Measurements from ENCODE around the gene ARHGAP24.

Gene ARHGAP24

DNA sequence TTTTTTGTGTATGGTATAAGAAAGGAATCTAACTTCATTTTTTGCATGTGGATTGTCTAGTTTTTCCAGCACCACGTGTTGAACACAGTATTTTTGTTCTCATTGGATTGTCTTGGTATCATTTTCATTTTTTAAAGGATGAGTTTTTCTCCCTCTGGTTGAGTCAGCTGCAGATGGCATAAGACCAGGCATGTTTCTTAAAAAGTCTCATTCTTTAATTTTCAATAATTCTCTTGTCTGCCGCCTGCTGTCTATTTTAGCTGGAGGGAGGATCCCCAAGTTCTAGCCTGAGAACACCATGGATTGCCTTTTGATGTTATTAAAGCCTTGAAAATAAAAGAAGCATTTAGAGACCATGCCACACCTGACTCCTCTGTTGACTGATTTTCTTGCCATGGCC is 263.8 kb downstream of the ARHGAP24 start:
- DNase-seq (ENCODE audit: low read depth, low spot score) = no peak

GRCh38 chr4:85740431-85740861 is 265.5 kb downstream of the ARHGAP24 start:
- no peak for DNase-seq (ENCODE audit: low read depth, low spot score)

DNA sequence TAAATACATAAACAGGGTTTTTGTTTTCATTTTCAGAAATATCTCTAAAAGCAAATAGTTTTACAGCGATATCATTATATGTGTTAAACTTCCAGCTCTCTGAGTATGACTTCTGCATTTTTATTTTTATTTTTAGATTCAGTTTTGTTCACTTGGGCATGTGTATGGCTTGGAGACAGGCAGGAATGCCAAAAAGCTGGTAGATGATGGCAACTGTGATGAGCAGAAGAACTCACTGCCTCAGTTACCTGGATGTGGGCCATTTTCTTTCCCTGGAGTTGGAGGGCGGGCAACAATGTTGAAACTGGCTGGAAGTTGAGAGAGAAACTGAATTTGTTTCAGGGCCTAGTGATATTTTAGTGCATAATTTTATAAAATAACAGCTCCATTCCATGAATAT is 266.4 kb downstream of the ARHGAP24 start:
- DNase-seq (ENCODE audit: low read depth, low spot score) = no peak

- no peak for DNase-seq (ENCODE audit: low read depth, low spot score)
These were observed 267.1 kb downstream of the ARHGAP24 start for GRCh38 chr4:85741921-85742591.

DNA sequence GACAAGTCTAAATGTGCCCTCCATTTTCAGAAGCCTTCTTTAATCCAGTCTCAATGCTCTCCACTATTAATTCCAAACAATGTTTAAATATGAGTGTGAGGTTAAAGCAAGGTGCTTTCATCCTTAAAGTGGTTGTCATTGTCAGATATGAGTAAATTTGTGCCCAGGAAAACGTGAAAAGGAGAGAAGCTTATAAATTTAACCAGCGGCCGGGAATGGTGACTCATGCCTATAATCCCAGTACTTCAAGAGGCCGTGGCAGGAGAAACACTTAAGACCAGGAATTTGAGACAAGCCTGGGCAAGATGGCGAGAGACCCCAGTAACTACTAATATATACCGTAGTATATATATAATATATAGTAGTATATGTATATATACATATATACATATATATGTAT is 270.0 kb downstream of the ARHGAP24 start:
- no peak for DNase-seq (ENCODE audit: low read depth, low spot score)

DNA sequence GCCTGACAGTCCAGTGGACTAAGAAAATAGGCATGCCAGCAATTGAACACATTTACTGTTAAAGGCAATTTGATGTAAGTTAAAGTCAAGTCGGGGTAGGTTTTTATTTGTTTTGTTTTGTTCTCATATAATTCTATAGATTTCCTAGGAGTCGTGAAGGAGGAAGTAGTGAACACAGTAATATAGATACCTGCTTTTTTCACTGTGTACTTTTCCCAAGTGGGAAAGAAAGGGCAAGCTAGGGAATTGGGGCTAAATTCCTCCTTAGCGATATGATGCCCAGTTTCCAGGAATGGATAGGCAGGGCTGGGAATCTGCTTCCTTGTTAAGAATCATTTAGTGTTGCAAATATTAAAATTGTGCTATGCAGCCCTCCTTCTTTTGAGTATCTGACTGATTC is 271.0 kb downstream of the ARHGAP24 start:
- no peak for DNase-seq (ENCODE audit: low read depth, low spot score)

- peak; percentile 57 for DNase-seq (ENCODE audit: low read depth, low spot score)
These were observed 273.0 kb downstream of the ARHGAP24 start for GRCh38 chr4:85747882-85748491.

DNA sequence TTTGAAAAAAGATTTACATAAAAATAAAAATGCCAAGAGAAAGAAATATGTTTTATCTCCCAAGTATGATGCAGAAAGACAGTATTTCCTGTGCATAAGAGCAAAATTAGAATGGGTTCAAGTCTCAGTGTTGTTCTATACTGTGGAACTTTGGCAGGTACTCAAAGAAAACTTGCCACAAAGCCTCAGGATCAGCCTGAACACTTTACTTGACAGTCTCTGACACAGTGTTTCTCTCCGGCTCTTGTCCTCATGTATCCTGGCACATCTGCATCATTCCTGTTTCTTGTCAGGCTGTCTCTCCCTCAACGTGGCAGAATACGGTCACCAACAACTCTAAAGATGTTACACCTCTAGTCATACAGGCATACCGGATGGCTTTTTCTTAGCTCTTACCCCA is 273.7 kb downstream of the ARHGAP24 start:
- DNase-seq (ENCODE audit: low read depth, low spot score) = no peak

- DNase-seq (ENCODE audit: low read depth, low spot score) = no peak
These were observed 276.9 kb downstream of the ARHGAP24 start for GRCh38 chr4:85751866-85752265.

- DNase-seq (ENCODE audit: low read depth, low spot score) = no peak
These were observed 280.3 kb downstream of the ARHGAP24 start for GRCh38 chr4:85755285-85755684.

DNA sequence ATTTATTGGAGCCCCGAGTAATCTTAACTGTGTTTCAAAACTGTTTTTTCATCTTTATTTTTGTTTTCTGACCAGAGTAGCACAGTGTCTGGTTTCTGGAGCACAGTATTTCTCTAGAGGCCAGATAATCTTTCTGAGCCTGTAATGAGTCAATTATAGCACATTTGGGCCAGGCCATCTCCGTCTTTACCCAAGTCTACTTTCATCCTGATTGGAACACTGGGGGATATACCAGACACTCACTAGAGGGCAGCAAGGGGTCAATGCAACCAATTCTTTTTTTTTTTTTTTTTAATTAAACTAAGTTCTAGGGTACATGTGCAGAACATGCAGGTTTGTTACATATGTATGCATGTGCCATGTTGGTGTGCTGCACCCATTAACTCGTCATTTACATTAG is 282.0 kb downstream of the ARHGAP24 start:
- DNase-seq (ENCODE audit: low read depth, low spot score) = no peak

- no peak for DNase-seq (ENCODE audit: low read depth, low spot score)
These were observed 284.4 kb downstream of the ARHGAP24 start for GRCh38 chr4:85759388-85759787.

GRCh38 chr4:85760511-85760910 is 285.6 kb downstream of the ARHGAP24 start:
- no peak for DNase-seq (ENCODE audit: low read depth, low spot score)

- DNase-seq (ENCODE audit: low read depth, low spot score) = no peak
These were observed 287.0 kb downstream of the ARHGAP24 start for GRCh38 chr4:85761803-85762528.

DNA sequence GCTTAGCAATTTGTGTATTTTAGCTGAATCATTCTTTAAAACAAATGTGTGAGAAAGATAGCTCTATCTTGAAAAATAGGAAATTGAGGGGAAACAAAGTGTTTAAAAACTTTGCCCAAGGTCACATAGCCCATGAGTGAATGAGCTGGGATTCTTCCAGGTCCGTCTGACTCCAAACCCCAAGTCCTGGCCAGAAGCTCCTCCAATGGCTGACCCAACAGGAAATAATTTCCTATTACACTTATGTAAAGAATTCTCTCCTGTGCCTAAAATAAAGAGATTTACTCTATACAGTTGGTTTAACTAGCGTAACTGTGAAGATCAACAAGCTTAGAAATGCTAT is 287.6 kb downstream of the ARHGAP24 start:
- no peak for DNase-seq (ENCODE audit: low read depth, low spot score)

DNA sequence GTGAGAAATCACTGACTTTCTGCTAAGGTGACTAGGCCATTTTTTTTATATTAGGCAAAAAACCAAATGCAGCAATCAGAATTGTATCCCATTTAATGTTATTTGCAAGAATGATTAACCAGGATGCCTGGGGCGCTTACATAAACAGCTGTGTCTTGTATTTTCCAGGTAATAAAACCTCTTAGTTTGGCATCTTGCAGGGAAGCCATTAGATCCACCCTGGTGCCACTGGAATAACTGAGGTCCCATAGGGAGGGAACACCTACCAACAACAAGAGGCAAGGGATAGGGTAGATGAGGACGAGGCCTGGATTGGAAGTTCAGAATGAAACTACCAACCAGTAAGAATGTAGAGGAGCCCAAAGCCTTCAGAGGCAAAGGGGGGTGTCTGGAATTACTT is 288.3 kb downstream of the ARHGAP24 start:
- DNase-seq (ENCODE audit: low read depth, low spot score) = no peak

- DNase-seq (ENCODE audit: low read depth, low spot score) = no peak
These were observed 292.7 kb downstream of the ARHGAP24 start for GRCh38 chr4:85767649-85768048.

- no peak for DNase-seq (ENCODE audit: low read depth, low spot score)
These were observed 294.1 kb downstream of the ARHGAP24 start for GRCh38 chr4:85769009-85769408.

- DNase-seq (ENCODE audit: low read depth, low spot score) = no peak
These were observed 297.5 kb downstream of the ARHGAP24 start for GRCh38 chr4:85772470-85772869.

DNA sequence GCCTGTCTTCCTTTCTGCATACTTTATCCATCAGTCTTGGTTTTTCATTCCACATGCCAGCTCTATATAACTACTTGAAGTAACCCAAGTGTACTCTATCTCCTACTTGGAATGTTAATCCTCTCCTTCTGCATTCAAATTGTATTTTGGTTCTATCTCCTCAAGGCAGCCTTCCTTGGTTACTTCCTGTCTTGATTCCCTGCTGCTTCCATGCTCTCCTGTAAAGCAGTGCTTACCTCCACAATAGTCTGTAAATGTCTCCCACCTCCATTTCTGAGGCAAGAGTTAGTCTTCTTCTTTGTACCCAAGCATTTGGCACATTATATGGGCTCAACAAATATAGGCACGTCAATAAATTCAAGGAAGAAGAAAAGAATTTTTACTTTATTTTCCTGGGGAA is 298.4 kb downstream of the ARHGAP24 start:
- no peak for DNase-seq (ENCODE audit: low read depth, low spot score)

DNA sequence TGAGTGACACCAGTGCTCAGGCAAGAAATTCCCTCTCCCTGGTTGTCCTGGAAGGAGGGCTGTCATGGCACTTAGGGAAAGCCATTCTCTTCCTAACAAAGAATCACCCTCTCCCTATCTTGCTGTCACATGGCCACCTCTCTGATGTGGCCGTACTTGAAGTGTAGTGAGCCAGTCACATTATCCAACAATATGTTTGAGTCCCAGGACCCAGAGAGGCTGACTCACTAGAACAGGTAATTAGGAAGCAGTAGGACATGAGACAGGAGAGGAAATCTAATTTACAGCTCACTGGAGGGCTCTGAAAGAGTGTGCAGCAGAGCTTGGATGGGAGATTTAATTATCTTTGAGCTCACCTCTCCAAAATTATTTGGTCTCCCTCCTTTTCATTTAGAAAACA is 299.1 kb downstream of the ARHGAP24 start:
- DNase-seq (ENCODE audit: low read depth, low spot score) = no peak

GRCh38 chr4:85774489-85774888 is 299.5 kb downstream of the ARHGAP24 start:
- no peak for DNase-seq (ENCODE audit: low read depth, low spot score)

DNA sequence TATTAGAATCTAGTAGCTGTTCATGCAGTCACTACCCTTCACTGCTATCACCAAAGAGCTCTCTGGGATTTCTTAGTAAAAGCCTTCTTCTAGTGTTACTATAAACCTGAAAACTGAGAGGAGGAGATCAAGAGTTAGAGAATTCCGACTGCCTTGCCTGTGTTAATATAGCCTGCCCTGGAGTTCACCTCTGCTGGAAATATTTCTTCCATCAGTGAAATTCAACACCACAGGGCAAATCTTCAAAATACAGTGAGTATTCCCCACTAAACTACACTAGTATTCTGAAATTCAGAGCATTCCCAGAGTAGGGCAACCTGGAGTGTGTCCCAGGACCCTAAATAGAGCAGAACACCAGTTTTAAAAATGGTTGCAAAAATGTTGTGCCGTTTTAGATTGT is 301.1 kb downstream of the ARHGAP24 start:
- DNase-seq (ENCODE audit: low read depth, low spot score) = no peak

Measured in smooth muscle cell of the brain vasculature (primary cell).